HG02938 (cell line): ENCODE data around the gene FGF10.

Source experiments
- ATAC-seq: cut with Tn5 transposase; IDR thresholded peaks from one replicate; pipeline ENCODE4 v1.9.1; 2021; ENCODE audit warnings: mild to moderate bottlenecking, moderate library complexity; ENCODE audit not compliant: unreplicated experiment

FGF10 gene

DNA sequence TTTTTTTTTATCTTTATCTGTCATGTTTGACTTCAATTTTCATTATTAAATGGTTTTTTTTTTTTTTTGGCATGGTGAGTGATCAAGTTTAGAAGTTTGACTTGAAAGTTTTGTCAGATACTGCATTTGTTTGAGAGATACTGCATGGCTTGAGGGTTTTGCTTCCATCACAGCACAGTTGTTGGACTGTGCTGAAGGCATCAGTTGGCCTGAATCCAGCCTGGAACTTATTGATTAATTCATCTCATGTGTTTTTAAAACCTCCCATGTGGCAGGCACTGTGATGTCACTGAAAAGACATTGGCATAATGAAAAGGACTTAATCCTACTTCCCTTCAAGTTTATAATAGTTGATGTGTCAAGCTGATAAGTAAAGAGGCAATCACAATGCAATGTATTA, 128.4 kb downstream of the FGF10 start:
- no peak for ATAC-seq

DNA sequence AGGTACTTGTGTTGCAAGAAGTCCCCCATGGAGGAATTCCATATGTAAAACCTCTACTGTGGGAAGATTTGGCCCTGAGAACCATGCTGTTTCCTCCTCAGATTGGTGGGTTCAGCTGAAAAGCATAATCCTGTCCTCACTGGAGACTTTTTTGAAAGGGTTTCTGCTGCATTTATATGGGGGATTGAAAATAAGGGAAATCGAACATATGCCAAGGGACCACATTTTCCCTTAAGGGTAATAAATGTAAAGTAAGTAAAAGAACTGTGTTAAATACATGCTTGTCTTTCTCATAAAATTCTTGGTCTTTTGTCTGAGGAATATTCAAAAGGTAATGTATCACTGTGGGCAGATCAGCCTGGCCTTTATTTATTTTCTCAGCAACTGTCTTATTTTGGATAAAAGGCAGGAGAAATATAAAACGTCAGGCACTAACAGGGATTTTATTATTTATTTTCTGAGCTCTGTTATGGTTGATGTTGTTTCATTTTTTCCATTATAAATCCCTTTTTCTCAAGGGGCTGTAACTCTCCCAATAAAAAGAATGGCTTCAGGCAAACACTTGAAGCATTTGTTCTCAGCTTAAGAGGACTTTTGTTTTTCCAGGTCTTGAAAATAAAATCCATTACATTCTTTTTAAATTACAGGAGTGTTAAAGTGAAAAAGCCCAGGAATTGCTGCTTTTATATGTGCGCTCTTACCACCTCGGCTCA, 131.4 kb downstream of the FGF10 start:
- ATAC-seq = no peak

DNA sequence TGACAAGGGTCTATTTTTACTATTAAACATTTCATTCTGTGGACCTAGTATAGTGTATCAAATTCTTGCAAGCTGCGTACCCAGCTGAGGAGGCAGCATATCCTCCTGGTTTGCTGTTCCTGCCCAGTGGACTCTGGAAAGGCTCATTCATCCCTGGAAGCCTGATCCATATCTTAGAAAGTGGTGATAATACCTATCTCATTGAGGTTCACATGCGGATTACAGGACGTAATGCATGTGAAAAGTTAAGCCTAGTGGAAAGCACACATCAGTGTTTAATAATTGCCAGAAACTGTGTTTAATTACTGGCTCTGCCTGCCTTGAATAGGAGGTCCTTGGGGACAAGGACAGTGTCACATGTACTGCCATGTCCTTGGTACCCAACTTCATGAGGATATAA, 132.0 kb downstream of the FGF10 start:
- no peak for ATAC-seq
